Brain microvascular endothelial cell (primary cell): ENCODE measurements around the gene BICRA.

Experiments
- DNase-seq: peaks from one replicate; pipeline ENCODE4 v3.0.0-alpha.2; 2020
- H3K27ac ChIP-seq: fragments of 250-450 bp; sonication (Bioruptor Pico); 2 replicates; pipeline ENCODE4 v1.5.1; 2020; ENCODE audit warnings: mild to moderate bottlenecking, moderate library complexity
- H3K27me3 ChIP-seq: fragments of 250-450 bp; sonication (Bioruptor Pico); replicated peaks from 2 replicates; pipeline ENCODE4 v1.5.1; 2020; ENCODE audit warnings: mild to moderate bottlenecking
- H3K36me3 ChIP-seq: fragments of 250-450 bp; sonication (Bioruptor Pico); replicated peaks from 2 replicates; pipeline ENCODE4 v1.5.1; 2020; ENCODE audit warnings: mild to moderate bottlenecking
- H3K4me3 ChIP-seq: 2 replicates; pipeline ENCODE4 v1.5.1; 2011; ENCODE audit warnings: low read depth, mild to moderate bottlenecking, control low read depth, low read length, moderate library complexity
- CTCF ChIP-seq: IDR thresholded peaks from 2 replicates; pipeline ENCODE4 v1.5.1; 2011; ENCODE audit warnings: low read depth, mild to moderate bottlenecking, moderate library complexity, low read length, control low read depth, inconsistent platforms; ENCODE audit errors: missing control alignments
- in situ Hi-C: cut with HindIII; loops from 2 replicates; pipeline ENCODE4 v1.10.0; 2017; ENCODE audit warnings: low sequenced_read_pairs, low pct_ligation_motif_present

BICRA gene

DNA sequence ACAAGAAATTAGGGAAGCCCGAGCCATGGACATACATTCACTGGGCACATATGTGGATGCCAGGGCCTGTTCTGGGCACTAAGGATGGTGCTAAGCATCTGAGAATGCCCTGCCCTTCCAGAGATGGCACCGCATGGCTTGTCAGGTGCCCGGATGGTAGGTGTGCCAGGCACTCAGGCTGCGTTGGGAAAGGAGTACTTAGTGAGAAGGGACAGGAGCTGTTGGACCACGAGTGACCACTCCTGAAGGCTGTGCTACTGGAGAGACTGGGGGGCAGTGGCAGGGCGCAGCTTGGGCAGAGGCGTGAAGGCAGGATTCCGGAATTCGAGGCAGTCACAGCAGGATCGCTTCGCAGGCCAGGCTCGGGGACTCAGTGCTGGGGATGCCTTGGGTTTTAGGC, 66.3 kb downstream of the BICRA start:
- Histone ChIP-seq H3K36me3 (peaks cover 32% of the 10 kb centered on the region), H3K27ac (no peak overlapping the region), H3K4me3 (no peak overlapping the region), H3K27me3 (no peaks in the 10 kb centered on the region)
- in situ Hi-C loops, result no loop called here
- no peak for DNase-seq
- no peak for TF ChIP-seq CTCF

- Histone ChIP-seq H3K27ac (no peak overlapping the region), H3K4me3 (no peak overlapping the region), H3K27me3 (no peaks in the 10 kb centered on the region), H3K36me3 (peaks cover 34% of the 10 kb centered on the region)
- in situ Hi-C loops, result no loop called here
- no peak for TF ChIP-seq CTCF
- no peak for DNase-seq
These were observed 66.9 kb downstream of the BICRA start for GRCh38 chr19:47675859-47676258.

- TF ChIP-seq CTCF, result no peak
- no peak for DNase-seq
- Histone ChIP-seq H3K27ac (no peak overlapping the region), H3K4me3 (no peak overlapping the region), H3K36me3 (peaks cover 37% of the 10 kb centered on the region), H3K27me3 (no peaks in the 10 kb centered on the region)
- in situ Hi-C loops, result no loop called here
These were observed 67.9 kb downstream of the BICRA start for GRCh38 chr19:47676811-47677210.

- no peak for DNase-seq
- TF ChIP-seq CTCF, result no peak
- H3K27me3 ChIP-seq, result no peaks in the 10 kb centered on the region
- peaks cover 38% of the 10 kb centered on the region for H3K36me3 ChIP-seq
- in situ Hi-C loops, result no loop called here
- H3K27ac ChIP-seq, result no peak overlapping the region
- no peak overlapping the region for H3K4me3 ChIP-seq
These were observed 70.4 kb downstream of the BICRA start for GRCh38 chr19:47679251-47679900.

GRCh38 chr19:47679922-47680857, 71.3 kb downstream of the BICRA start:
- TF ChIP-seq CTCF, result no peak
- in situ Hi-C loops, result no loop called here
- Histone ChIP-seq H3K36me3 (peaks cover 40% of the 10 kb centered on the region), H3K27ac (no peak overlapping the region), H3K4me3 (no peak overlapping the region), H3K27me3 (no peaks in the 10 kb centered on the region)
- DNase-seq, result no peak
